Spinal cord (tissue), 10 donors: ENCODE measurements around the gene TMEM86B. TPM values are rescaled to one million over a fixed set of nuclear protein-coding genes. Genes with fewer than 3 reads are reported as not detected.

Experiments
- DNase-seq, 6 donors: peaks; one replicate each; pipeline versions ENCODE4 v3.0.0 to v3.0.0-alpha.2; 2013 to 2015; ENCODE audit warnings: low spot score in 6 of 6, low read depth in 4 of 6
- H3K27ac ChIP-seq: one replicate; pipeline ENCODE4 v1.5.1; 2013; ENCODE audit warnings: low read depth, low read length, control low read depth
- H3K27me3 ChIP-seq: one replicate; pipeline ENCODE4 v1.6.1; 2013; ENCODE audit warnings: low read length; ENCODE audit not compliant: control insufficient read depth, insufficient read depth
- H3K36me3 ChIP-seq: one replicate; pipeline ENCODE4 v1.6.1; 2013; ENCODE audit warnings: low read length; ENCODE audit not compliant: control insufficient read depth, insufficient read depth
- H3K4me1 ChIP-seq: one replicate; pipeline ENCODE4 v1.6.1; 2013; ENCODE audit warnings: low read length; ENCODE audit not compliant: control insufficient read depth, insufficient read depth
- H3K4me3 ChIP-seq: one replicate; pipeline ENCODE4 v1.5.1; 2013; ENCODE audit warnings: low read depth, low read length, control low read depth
- H3K9me3 ChIP-seq: one replicate; pipeline ENCODE4 v1.6.1; 2013; ENCODE audit warnings: low read length; ENCODE audit not compliant: control insufficient read depth, insufficient read depth
- WGBS: methylation state at CpG from one replicate; pipeline ENCODE4 v1.1.5; 2013; ENCODE audit warnings: missing lambda C conversion rate; ENCODE audit not compliant: insufficient coverage; 5-methylcytosine and 5-hydroxymethylcytosine counted together
- polyA plus RNA-seq, 2 donors: library from polyadenylated mRNA; unstranded; fragments of 120-200 nt; gene quantifications; one replicate each; pipeline ENCODE4 v1.2.1, GENCODE V29; 2013; ENCODE audit not compliant: insufficient read length in 2 of 2
- total RNA-seq, 2 donors: library from RNA; depleted of rRNA in 1 of 2; stranded (reverse); fragments of 120-200 nt in 1 of 2; fragments of >200 nt in 1 of 2; gene quantifications; one replicate each; pipeline versions ENCODE4 v1.2.3 to v1.2.4, GENCODE V29; 2013 to 2014
- donor health status: healthy.

TMEM86B gene
- total and polyA plus RNA-seq, 4 donors = 0.59 to 8.0 (median 4.2) TPM

DNA sequence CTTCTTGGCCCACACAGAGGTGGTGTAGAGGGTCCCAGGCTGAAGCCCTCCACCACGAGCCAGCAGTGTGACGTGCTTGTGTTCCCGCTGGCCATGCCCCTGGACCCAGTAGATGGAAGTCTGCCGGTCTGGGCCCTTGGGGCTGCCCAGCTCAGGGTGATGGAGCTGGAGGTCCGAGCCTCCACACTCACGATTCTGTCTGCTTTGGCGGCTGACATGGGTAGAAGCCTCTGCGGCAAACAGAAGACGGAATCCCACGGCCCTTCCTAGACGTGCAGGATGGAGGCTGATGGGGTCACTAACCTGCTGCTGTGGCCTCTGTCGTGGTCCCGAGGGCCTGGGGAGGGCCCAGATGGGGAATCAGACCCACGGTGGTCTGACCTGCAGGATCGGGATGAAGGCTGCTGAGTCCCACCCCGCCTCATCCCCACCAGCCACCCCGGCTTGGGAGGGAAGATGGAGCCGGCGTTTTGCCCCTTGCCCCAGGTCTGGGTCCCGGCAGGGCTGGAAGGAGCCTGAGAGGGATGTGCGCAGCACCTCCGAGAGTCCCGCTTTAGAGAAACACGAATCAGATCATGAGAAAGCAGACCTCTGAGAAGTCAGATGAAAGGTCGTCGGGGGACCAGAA is 4.4 kb downstream of the TMEM86B start:
- H3K9me3 ChIP-seq = no peaks in the 10 kb centered on the region
- H3K27ac ChIP-seq = no peak overlapping the region
- H3K4me3 ChIP-seq = no peak overlapping the region
- H3K4me1 ChIP-seq = no peaks in the 10 kb centered on the region
- peaks cover 62% of the 10 kb centered on the region for H3K36me3 ChIP-seq
- WGBS = 79% methylated on average over 22 of the region's 26 CpGs
- DNase-seq = no peak
- no peaks in the 10 kb centered on the region for H3K27me3 ChIP-seq

DNA sequence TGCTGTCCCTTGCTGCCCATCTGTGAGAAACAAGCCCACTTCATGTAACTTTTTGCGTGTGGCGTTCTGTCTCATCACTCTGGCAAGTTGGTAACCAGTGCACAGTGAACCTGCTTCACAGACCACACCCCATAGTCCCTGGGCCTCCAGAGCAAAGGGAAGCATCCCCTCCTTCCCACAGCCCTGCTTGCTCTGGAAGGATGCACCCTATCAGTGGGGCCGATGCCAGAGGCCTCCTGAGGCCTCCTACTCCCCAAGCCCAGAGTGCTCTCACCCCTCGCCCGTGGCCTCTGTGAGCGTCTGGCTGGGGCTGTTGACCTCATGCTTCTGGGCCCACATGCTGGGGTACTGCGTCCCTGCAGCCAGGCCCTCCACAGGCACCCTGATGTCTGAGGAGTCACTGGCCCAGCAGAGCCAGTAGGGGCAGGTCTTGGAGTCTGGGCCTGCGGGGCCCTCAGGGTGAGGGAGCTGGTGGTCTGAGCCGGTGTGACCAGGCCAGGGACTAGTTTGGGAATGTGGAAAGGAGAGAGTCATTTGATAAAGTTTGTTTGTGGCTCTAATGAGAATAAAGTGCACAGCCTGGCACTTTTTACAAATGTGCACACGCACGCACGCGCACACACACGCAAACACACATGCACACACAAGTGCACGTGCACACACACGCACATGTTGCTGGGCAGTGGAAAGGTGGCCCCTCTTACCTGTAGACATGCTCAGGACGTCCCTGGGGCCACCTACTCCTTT is 5.1 kb downstream of the TMEM86B start:
- no peak overlapping the region for H3K27ac ChIP-seq
- no peak for DNase-seq
- 85% methylated on average over 16 of the region's 17 CpGs for WGBS
- H3K36me3 ChIP-seq = peaks cover 55% of the 10 kb centered on the region
- no peaks in the 10 kb centered on the region for H3K9me3 ChIP-seq
- no peaks in the 10 kb centered on the region for H3K27me3 ChIP-seq
- H3K4me3 ChIP-seq = no peak overlapping the region
- no peaks in the 10 kb centered on the region for H3K4me1 ChIP-seq

DNA sequence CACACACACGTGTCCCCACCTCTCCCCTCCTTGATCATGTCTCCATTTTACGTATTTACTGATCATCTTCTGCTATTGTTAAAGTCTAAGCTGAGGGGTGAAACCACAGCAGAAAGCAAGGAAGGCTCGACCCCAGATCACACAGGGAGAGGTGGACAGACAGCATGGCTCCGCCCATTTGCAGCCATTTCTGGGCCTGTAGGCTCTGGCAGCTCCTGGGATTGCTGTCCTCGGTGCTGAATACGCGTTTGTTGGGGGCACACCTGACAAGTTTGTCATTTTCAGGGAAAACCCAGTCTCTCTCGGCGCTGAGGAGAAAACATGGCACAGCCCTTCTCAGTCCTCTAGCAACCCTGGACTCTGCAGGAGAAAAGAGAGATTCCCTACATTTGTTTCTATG is 8.0 kb downstream of the TMEM86B start:
- no peak overlapping the region for H3K27ac ChIP-seq
- peaks cover 13% of the 10 kb centered on the region for H3K4me1 ChIP-seq
- no peak overlapping the region for H3K4me3 ChIP-seq
- H3K9me3 ChIP-seq = no peaks in the 10 kb centered on the region
- WGBS = 65% methylated on average over 6 of the region's 9 CpGs
- H3K36me3 ChIP-seq = peaks cover 26% of the 10 kb centered on the region
- H3K27me3 ChIP-seq = no peaks in the 10 kb centered on the region
- no peak for DNase-seq

- Histone ChIP-seq H3K4me1 (peaks cover 13% of the 10 kb centered on the region), H3K27ac (no peak overlapping the region), H3K4me3 (peak overlapping the region; percentile 44), H3K9me3 (no peaks in the 10 kb centered on the region), H3K27me3 (no peaks in the 10 kb centered on the region), H3K36me3 (no peaks in the 10 kb centered on the region)
- DNase-seq = peak; percentile 66 to 99 (median 84)
- 8% methylated on average over 28 of the region's 36 CpGs for WGBS
Measured at GRCh38 chr19:55216461-55217198, 11.9 kb downstream of the TMEM86B start.

- no peak for DNase-seq
- Histone ChIP-seq H3K36me3 (no peaks in the 10 kb centered on the region), H3K4me1 (peaks cover 13% of the 10 kb centered on the region), H3K27ac (no peak overlapping the region), H3K27me3 (no peaks in the 10 kb centered on the region), H3K4me3 (no peak overlapping the region), H3K9me3 (no peaks in the 10 kb centered on the region)
- 87% methylated on average over 4 of the region's 7 CpGs for WGBS
Measured at GRCh38 chr19:55213547-55213946, 15.0 kb downstream of the TMEM86B start.

GRCh38 chr19:55212447-55212846 is 16.1 kb downstream of the TMEM86B start:
- no peaks in the 10 kb centered on the region for H3K27me3 ChIP-seq
- no peaks in the 10 kb centered on the region for H3K36me3 ChIP-seq
- no peaks in the 10 kb centered on the region for H3K9me3 ChIP-seq
- peaks cover 12% of the 10 kb centered on the region for H3K4me1 ChIP-seq
- WGBS = 80% methylated on average over 1 of the region's 3 CpGs
- no peak overlapping the region for H3K4me3 ChIP-seq
- no peak overlapping the region for H3K27ac ChIP-seq
- no peak for DNase-seq

- Histone ChIP-seq H3K27ac (no peak overlapping the region), H3K36me3 (no peaks in the 10 kb centered on the region), H3K9me3 (no peaks in the 10 kb centered on the region), H3K4me3 (no peak overlapping the region), H3K27me3 (no peaks in the 10 kb centered on the region), H3K4me1 (peaks cover 5% of the 10 kb centered on the region)
- DNase-seq = no peak
- WGBS = 51% methylated on average over 15 of the region's 17 CpGs
Measured at GRCh38 chr19:55209693-55210472, 18.7 kb downstream of the TMEM86B start.

GRCh38 chr19:55208880-55209692 is 19.5 kb downstream of the TMEM86B start, which contains the start of gene PTPRH:
TSS of gene PTPRH (minus strand) at chr19:55209501. CDS start at chr19:55209433, 68 bp downstream.
- no peaks in the 10 kb centered on the region for H3K36me3 ChIP-seq
- H3K27me3 ChIP-seq = no peaks in the 10 kb centered on the region
- peaks cover 5% of the 10 kb centered on the region for H3K4me1 ChIP-seq
- WGBS = 55% methylated on average over 12 of the region's 18 CpGs
- no peak within 1 kb of the TSS for H3K27ac ChIP-seq
- H3K9me3 ChIP-seq = no peaks in the 10 kb centered on the region
- no peak within 1 kb of the TSS for H3K4me3 ChIP-seq
- DNase-seq = no peak
